Measurements from ENCODE around the gene NDFIP2. TPM values are rescaled to one million over a fixed set of nuclear protein-coding genes. Genes with fewer than 3 reads are reported as not detected.
"Not testable (repeated sequence)": the region's sequence is repeated elsewhere in the genome, so short reads cannot be mapped to it uniquely, and the experiment has no call there.

NDFIP2 gene
- total RNA-seq, 8 experiments from 2014 or later, result 19.0 to 54.9 (median 27.1) TPM

- WGBS, 10 experiments, result 80 to 100% (median 100%) methylated on average over 1 to 2 of the region's 2 CpGs; no CpG with 5 or more reads in 2 of the 10 experiments
- no peaks in the 10 kb centered on the region for H3K4me1 ChIP-seq (replicated peaks in 1 of 2)
- H3K4me3 ChIP-seq, result no peak overlapping the region
- no peak for ATAC-seq (replicated peaks in 6 of 8)
- H3K27ac ChIP-seq, result no peak overlapping the region
- in situ Hi-C loops (cut with MboI; ENCODE audit: low pct_unique_long_range_greater_than_20kb in 2 of 9, low sequenced_read_pairs in 9 of 9, unreplicated experiment in 9 of 9), result loop anchor here in 1 of 9 experiments (25.0 kb wide), 1 partner anchor 805 kb away; no protein-coding TSS in a partner anchor
Observed at GRCh38 chr13:79557666-79558065, 76.7 kb downstream of the NDFIP2 start.

DNA sequence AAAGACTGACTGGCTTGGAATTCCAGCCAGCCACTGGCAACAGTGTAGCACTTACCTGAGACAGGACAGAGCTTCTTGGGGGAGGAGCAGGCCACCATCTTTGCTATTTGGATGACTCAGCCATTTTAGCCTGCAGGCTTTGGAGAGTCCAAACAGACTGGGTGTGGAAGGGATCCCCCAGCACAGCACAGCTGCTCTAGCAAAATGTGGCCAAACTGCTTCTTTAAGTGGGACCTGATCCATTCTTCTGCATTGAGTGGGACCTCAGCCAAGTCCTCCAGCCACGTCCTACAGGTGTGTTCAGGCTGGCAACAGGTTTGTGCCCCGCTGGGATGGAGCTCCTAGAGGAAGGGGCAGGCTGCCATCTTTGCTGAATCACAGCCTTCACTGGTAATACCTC, 80.0 kb downstream of the NDFIP2 start:
- WGBS, 10 experiments, result 80 to 100% (median 94%) methylated on average over 1 to 2 of the region's 2 CpGs; no CpG with 5 or more reads in 5 of the 10 experiments
- Histone ChIP-seq H3K4me3 (no peak overlapping the region), H3K4me1 (replicated peaks in 1 of 2) (no peaks in the 10 kb centered on the region), H3K27ac (no peak overlapping the region)
- peak in 2 of 8 experiments; percentile 32 to 57 for ATAC-seq (replicated peaks in 6 of 8)
- in situ Hi-C loops (cut with MboI; ENCODE audit: low pct_unique_long_range_greater_than_20kb in 2 of 9, low sequenced_read_pairs in 9 of 9, unreplicated experiment in 9 of 9), result loop anchor here in 1 of 9 experiments (25.0 kb wide), 1 partner anchor 801 kb away; no protein-coding TSS in a partner anchor

- no peak overlapping the region for H3K27ac ChIP-seq
- in situ Hi-C loops (cut with MboI; ENCODE audit: low pct_unique_long_range_greater_than_20kb in 2 of 9, low sequenced_read_pairs in 9 of 9, unreplicated experiment in 9 of 9), result loop anchor here in 1 of 9 experiments (25.0 kb wide), 1 partner anchor 800 kb away; no protein-coding TSS in a partner anchor
- H3K4me3 ChIP-seq, result no peak overlapping the region
- no peaks in the 10 kb centered on the region for H3K4me1 ChIP-seq (replicated peaks in 1 of 2)
- ATAC-seq (replicated peaks in 6 of 8), result no peak
Observed at GRCh38 chr13:79562557-79562956, 81.6 kb downstream of the NDFIP2 start.

DNA sequence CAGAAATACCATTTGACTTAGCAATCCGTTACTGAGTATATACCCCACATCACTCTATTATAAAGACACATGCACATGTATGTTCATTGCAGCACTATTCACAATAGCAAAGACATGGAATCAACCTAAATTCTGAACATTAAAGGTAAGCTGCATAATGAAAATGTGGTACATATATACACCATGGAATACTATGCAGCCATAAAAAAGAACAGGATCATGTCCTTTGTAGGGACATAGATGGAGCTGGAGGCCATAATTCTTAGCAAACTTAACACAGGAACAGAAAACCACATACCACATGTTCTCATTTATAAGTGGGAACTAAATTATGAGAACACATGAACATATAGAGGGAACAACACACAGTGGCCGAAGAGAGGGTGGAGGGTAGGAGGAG, 85.2 kb downstream of the NDFIP2 start:
- H3K4me3 ChIP-seq, result no peak overlapping the region
- H3K27ac ChIP-seq, result no peak overlapping the region
- no peaks in the 10 kb centered on the region for H3K4me1 ChIP-seq (replicated peaks in 1 of 2)
- WGBS, 10 experiments, result 88 to 100% (median 100%) methylated on average over 1 to 2 of the region's 2 CpGs; no CpG with 5 or more reads in 2 of the 10 experiments
- no peak for ATAC-seq (replicated peaks in 6 of 8)
- in situ Hi-C loops (cut with MboI; ENCODE audit: low pct_unique_long_range_greater_than_20kb in 2 of 9, low sequenced_read_pairs in 9 of 9, unreplicated experiment in 9 of 9), result loop anchor here in 1 of 9 experiments (25.0 kb wide), 1 partner anchor 796 kb away; no protein-coding TSS in a partner anchor

GRCh38 chr13:79571147-79571546, 90.2 kb downstream of the NDFIP2 start:
- in situ Hi-C loops (cut with MboI; ENCODE audit: low pct_unique_long_range_greater_than_20kb in 2 of 9, low sequenced_read_pairs in 9 of 9, unreplicated experiment in 9 of 9), result loop anchor here in 1 of 9 experiments (25.0 kb wide), 1 partner anchor 791 kb away; no protein-coding TSS in a partner anchor
- Histone ChIP-seq H3K27ac (no peak overlapping the region), H3K4me3 (no peak overlapping the region), H3K4me1 (replicated peaks in 1 of 2) (no peaks in the 10 kb centered on the region)
- 0 to 50% (median 34%) methylated on average over 1 of the region's 1 CpG; no CpG with 5 or more reads in 4 of the 10 experiments for WGBS, 10 experiments
- no peak for ATAC-seq (replicated peaks in 6 of 8)

GRCh38 chr13:79573892-79574291, 92.9 kb downstream of the NDFIP2 start:
- H3K4me1 ChIP-seq (replicated peaks in 1 of 2); H3K4me3 ChIP-seq; H3K27ac ChIP-seq; ATAC-seq (replicated peaks in 6 of 8): not testable (repeated sequence)
- in situ Hi-C loops (cut with MboI; ENCODE audit: low pct_unique_long_range_greater_than_20kb in 2 of 9, low sequenced_read_pairs in 9 of 9, unreplicated experiment in 9 of 9), result loop anchor here in 1 of 9 experiments (25.0 kb wide), 1 partner anchor 788 kb away; no protein-coding TSS in a partner anchor

DNA sequence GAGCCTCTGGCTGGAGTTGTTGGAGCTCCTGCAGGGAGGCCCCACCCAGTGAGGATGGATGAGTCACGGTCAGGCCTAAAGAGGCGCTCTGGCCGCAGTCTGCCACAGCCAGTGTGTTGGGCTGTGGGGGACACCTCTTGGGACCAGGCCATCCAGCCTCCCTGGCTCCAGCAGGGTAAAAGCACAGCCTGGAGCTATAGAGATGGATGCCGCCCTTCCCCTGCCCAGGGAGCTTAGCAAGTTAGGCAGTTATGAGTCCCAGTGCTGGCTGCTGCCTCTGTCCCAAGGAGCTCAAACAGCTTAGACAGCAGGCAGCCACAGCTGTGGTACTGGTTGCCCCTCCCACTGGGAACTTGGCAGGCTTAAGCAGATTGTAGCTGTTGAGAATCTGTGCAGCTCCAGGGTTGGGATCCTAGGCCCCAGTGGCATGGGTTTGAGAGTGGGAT, 100.9 kb downstream of the NDFIP2 start:
- ATAC-seq (replicated peaks in 6 of 8), result peak in 3 of 8 experiments; percentile 53 to 99 (median 97)
- in situ Hi-C loops (cut with MboI; ENCODE audit: low pct_unique_long_range_greater_than_20kb in 2 of 9, low sequenced_read_pairs in 9 of 9, unreplicated experiment in 9 of 9), result no loop called here
- H3K4me1 ChIP-seq (replicated peaks in 1 of 2), result no peaks in the 10 kb centered on the region
- no peak overlapping the region for H3K27ac ChIP-seq
- no peak overlapping the region for H3K4me3 ChIP-seq
- WGBS, 10 experiments, result 53 to 97% methylated on average over 3 of the region's 4 CpGs; no CpG with 5 or more reads in 8 of the 10 experiments

DNA sequence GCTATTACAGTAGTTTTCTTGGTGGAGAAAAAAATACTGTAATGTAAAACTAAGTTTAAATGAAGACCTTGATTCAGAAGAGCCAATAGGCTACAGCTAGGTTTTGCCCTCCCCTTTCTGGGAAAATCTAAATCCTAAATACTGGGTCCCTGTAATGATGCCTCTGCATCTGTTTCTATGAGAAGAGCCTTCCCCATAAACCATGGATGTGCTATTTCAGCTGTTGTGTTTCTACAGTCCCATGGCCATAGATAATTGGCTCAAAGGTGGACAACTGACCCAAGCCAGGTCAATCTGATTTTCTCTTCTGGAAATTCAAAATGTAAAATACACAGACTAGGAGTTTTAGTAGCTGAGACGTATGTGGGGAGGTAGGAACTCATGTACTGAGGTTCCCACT, 101.9 kb downstream of the NDFIP2 start:
- Histone ChIP-seq H3K4me1 (replicated peaks in 1 of 2) (no peaks in the 10 kb centered on the region), H3K4me3 (no peak overlapping the region), H3K27ac (no peak overlapping the region)
- in situ Hi-C loops (cut with MboI; ENCODE audit: low pct_unique_long_range_greater_than_20kb in 2 of 9, low sequenced_read_pairs in 9 of 9, unreplicated experiment in 9 of 9), result no loop called here
- no peak for ATAC-seq (replicated peaks in 6 of 8)
- 0 to 100% (median 71%) methylated on average over 1 of the region's 1 CpG; no CpG with 5 or more reads in 3 of the 10 experiments for WGBS, 10 experiments

GRCh38 chr13:79585033-79585432, 104.1 kb downstream of the NDFIP2 start:
- WGBS, 10 experiments, result 17 to 100% (median 72%) methylated on average over 1 of the region's 1 CpG; no CpG with 5 or more reads in 6 of the 10 experiments
- Histone ChIP-seq H3K4me1 (replicated peaks in 1 of 2) (no peaks in the 10 kb centered on the region), H3K4me3 (no peak overlapping the region), H3K27ac (no peak overlapping the region)
- ATAC-seq (replicated peaks in 6 of 8), result no peak
- in situ Hi-C loops (cut with MboI; ENCODE audit: low pct_unique_long_range_greater_than_20kb in 2 of 9, low sequenced_read_pairs in 9 of 9, unreplicated experiment in 9 of 9), result no loop called here

GRCh38 chr13:79589603-79590393, 108.8 kb downstream of the NDFIP2 start:
- peak in 2 of 8 experiments; percentile 47 to 69 for ATAC-seq (replicated peaks in 6 of 8)
- in situ Hi-C loops (cut with MboI; ENCODE audit: low pct_unique_long_range_greater_than_20kb in 2 of 9, low sequenced_read_pairs in 9 of 9, unreplicated experiment in 9 of 9), result no loop called here
- no peak overlapping the region for H3K27ac ChIP-seq
- no peak overlapping the region for H3K4me3 ChIP-seq
- no peaks in the 10 kb centered on the region for H3K4me1 ChIP-seq (replicated peaks in 1 of 2)
- WGBS, 10 experiments, result 7 to 100% (median 79%) methylated on average over 1 to 7 of the region's 7 CpGs

DNA sequence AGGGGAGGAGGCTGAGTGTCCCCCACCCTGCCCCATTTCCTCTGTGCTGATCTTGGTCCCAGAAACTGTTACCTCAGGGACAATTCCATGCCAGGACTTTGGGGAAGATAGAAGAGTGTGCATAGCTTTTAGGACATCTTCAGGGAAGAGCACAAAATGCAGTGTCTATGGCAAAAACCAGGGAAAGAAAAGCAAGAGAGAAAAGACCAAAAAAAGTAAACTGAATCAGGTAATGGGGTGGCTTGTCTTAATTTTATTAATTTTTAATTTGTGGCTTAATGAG, 109.4 kb downstream of the NDFIP2 start:
- H3K4me1 ChIP-seq (replicated peaks in 1 of 2), result no peaks in the 10 kb centered on the region
- no peak for ATAC-seq (replicated peaks in 6 of 8)
- H3K4me3 ChIP-seq, result no peak overlapping the region
- in situ Hi-C loops (cut with MboI; ENCODE audit: low pct_unique_long_range_greater_than_20kb in 2 of 9, low sequenced_read_pairs in 9 of 9, unreplicated experiment in 9 of 9), result no loop called here
- H3K27ac ChIP-seq, result no peak overlapping the region

- H3K27ac ChIP-seq, result no peak overlapping the region
- in situ Hi-C loops (cut with MboI; ENCODE audit: low pct_unique_long_range_greater_than_20kb in 2 of 9, low sequenced_read_pairs in 9 of 9, unreplicated experiment in 9 of 9), result no loop called here
- no peak for ATAC-seq (replicated peaks in 6 of 8)
- H3K4me3 ChIP-seq, result no peak overlapping the region
- no peaks in the 10 kb centered on the region for H3K4me1 ChIP-seq (replicated peaks in 1 of 2)
Observed at GRCh38 chr13:79591493-79591892, 110.5 kb downstream of the NDFIP2 start.

DNA sequence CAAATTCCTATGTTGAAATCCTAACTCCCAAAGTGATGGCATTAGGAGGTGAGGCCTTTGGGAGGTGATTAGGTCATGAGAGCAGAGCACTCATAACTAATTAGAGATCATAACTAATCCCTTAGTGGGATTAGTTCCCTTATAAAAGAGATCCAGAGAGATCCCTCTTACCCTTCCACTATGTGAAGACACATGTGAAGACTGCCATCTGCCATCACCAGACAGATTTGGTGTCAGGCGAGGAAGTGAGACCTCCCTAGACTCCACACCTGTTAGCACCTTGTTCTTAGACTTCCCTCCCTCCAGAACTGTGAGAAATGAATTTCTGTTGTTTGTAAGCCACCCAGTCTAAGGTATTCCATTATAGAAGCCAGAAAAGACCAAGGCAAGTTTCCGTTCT, 112.2 kb downstream of the NDFIP2 start:
- H3K27ac ChIP-seq, result no peak overlapping the region
- ATAC-seq (replicated peaks in 6 of 8), result no peak
- 60 to 100% (median 89%) methylated on average over 1 to 2 of the region's 2 CpGs; no CpG with 5 or more reads in 2 of the 10 experiments for WGBS, 10 experiments
- H3K4me3 ChIP-seq, result no peak overlapping the region
- in situ Hi-C loops (cut with MboI; ENCODE audit: low pct_unique_long_range_greater_than_20kb in 2 of 9, low sequenced_read_pairs in 9 of 9, unreplicated experiment in 9 of 9), result no loop called here
- no peaks in the 10 kb centered on the region for H3K4me1 ChIP-seq (replicated peaks in 1 of 2)

Measured in motor neuron (in vitro differentiated cells).